HG02759 (cell line): ENCODE measurements around the gene OR10A6.

Experiments
- ATAC-seq: cut with Tn5 transposase; IDR thresholded peaks from one replicate; pipeline ENCODE4 v1.9.1; 2021; ENCODE audit warnings: mild to moderate bottlenecking, moderate library complexity; ENCODE audit not compliant: unreplicated experiment

Gene OR10A6, protein sequence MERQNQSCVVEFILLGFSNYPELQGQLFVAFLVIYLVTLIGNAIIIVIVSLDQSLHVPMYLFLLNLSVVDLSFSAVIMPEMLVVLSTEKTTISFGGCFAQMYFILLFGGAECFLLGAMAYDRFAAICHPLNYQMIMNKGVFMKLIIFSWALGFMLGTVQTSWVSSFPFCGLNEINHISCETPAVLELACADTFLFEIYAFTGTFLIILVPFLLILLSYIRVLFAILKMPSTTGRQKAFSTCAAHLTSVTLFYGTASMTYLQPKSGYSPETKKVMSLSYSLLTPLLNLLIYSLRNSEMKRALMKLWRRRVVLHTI

GRCh38 chr11:7931168-7931567 is at the start of gene OR10A6:
OR10A6 (minus strand) TSS chr11:7931268; CDS start chr11:7928662, 2,606 bp downstream.
- ATAC-seq: no peak

- no peak for ATAC-seq
Observed at GRCh38 chr11:7977232-7977917, 46.3 kb upstream of the OR10A6 start.

DNA sequence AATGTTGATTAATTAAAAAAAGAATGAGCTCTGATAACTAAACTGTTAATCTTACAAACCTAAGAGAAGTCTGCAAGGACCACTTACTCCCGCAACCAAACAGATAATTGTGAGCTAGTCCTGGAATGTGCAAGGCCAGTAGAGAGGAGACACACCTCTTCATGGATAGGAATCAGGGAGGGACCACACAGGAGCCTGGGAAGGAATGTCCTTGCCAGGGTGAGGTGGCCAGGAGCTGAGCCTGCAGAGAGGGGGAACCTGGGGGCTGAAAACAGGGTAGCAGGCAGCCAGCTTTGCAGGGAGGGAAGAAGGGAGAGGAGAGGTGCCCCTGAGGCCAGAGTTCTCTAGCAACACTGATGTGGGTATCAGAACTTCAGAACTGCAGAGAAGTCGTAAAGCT is 43.6 kb upstream of the OR10A6 start:
- ATAC-seq: no peak

DNA sequence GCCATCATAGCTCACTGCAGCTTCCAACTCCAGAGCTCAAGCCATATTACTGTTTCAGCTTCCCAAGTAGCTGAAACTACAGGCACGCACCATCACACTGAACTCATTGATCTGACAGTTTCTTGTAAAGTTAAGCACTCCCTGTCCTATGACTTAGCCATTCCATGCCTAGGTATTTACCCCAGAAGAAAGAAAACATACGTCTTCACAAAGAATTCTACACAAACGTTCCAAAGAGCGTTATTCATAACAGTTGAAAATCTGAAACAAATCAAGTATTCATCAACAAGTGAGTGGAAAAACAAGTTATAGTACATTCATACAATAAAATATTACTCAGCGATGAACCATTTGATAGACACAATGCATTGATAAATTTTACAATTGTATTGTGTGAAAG is 41.9 kb upstream of the OR10A6 start:
- ATAC-seq: no peak

DNA sequence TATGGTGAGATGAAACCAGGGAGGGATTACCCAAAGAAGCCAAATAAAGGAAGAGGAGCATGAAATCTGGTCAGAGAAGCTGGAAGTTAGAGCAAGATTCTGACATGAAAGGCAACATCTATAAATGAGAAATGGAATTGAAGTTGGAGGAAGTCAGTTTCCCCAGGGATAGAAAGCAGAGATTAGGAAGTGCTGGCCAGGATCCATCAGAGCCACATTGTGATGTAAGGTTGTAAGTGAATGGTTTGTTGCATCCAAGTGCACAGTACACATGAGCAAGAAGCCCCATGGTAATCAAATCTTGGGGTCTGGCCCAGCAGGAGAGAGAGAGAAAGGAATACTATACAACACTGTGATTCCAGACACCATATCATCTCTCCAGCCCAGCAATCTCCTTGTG is 40.8 kb upstream of the OR10A6 start:
- no peak for ATAC-seq

- no peak for ATAC-seq
Observed at GRCh38 chr11:7969756-7970646, 38.9 kb upstream of the OR10A6 start.

- ATAC-seq: no peak
Observed at GRCh38 chr11:7968686-7969085, 37.6 kb upstream of the OR10A6 start.

DNA sequence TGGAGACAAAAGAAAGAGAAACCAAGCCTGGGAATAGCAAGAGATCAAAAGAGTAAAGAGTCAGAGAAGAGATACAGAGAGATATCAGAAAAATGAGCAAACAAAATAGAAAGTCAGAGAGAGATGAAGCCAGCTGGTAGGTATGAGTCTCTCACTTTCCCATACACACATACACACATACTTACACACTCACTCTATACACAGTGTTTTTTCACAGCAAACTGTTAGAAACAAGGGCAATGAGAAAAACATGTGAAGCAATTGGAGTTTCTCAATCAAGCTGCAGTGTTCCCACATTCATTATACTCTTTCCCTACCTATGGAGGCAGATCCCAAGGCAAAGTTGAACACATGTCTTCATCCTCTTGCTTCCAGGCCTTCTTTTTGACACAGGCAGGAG is 36.8 kb upstream of the OR10A6 start:
- no peak for ATAC-seq

GRCh38 chr11:7967097-7967496 is 36.0 kb upstream of the OR10A6 start:
- no peak for ATAC-seq

- ATAC-seq: no peak
Observed at GRCh38 chr11:7965386-7965785, 34.3 kb upstream of the OR10A6 start, which contains the start of gene NLRP10. NLRP10 (minus strand) TSS chr11:7965447; CDS start chr11:7963495, 1,952 bp downstream.

- ATAC-seq: no peak
Observed at GRCh38 chr11:7964873-7965272, 33.8 kb upstream of the OR10A6 start.

DNA sequence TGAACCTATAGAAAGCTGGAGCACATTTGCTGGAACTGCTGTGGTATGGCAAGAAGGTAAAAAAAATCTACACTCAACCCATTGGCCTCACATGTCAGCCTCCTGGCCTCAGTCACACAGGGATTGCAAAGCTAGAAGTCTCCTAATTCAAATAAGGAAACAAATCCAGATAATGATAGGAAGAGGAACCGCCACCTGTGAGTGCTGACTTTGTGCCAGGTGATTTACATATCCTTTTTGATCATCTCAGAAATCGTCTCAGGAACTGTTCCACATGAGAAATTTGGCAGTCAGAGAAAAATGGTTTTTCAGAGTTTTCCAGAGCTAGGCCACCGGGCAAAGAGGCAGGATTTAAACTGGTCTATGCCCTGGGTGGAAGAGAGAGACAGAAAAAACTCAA is 33.2 kb upstream of the OR10A6 start:
- ATAC-seq: no peak

DNA sequence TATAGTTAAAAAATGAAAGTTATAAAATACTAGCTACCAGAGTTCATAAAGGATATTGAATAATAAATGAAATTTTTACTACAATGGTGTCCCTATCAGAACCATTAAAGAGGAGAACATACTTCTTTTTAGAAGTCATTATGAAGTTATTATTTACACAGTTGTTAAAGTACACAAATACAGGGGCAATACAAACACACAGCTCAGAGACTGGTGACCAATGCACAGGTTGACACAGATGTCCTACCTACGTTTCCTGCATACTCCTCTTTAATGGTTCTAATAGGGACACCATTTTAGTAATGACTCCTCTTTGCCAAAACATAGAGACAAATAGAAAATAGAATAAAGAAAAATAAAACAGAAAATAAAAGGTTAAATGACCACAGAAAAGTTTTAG is 24.1 kb upstream of the OR10A6 start:
- no peak for ATAC-seq

- ATAC-seq: no peak
Observed at GRCh38 chr11:7949934-7950333, 18.9 kb upstream of the OR10A6 start.

DNA sequence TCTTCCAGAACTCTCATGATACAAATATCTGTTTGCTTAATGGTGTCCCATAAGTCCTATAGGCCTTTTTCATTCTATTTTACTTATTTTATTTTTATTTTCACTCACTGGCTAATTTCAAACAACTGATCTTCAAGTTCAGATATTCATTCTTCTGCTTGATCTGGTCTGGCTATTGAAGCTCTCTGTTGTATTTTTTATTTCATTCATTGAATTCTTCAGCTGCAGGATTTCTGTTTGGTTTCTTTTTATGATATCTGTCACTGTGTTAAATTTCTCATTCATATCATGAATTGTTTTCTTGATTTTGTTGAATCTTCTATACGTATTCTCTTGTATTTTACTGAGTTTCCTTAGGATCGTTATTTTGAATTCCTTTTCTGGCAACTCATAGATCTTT is 13.1 kb upstream of the OR10A6 start:
- no peak for ATAC-seq

DNA sequence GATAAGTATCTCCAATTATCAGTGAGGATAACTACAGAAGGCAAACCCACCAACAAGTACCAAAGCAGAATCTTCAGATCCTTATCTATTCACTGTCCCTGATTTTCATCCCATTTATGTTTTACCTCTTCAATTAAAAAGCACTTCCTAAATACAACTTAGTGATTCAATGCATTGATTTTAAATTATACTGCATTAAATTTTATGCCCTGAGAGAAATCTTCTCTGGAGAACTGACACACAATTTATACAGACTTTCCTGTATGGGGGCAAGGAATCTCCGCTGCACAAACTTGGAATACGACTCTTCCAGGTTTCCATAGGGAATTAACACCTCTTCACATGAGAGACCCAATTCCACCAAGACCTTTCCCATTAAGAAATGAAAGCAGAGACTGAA is 10.5 kb upstream of the OR10A6 start, which contains the start of gene OR10A3:
OR10A3 (minus strand) TSS at position 101 of the 400 bp plus-strand sequence. CDS start 2,188 bp downstream, outside the sequence.
- no peak for ATAC-seq

- ATAC-seq: no peak
Observed at GRCh38 chr11:7941146-7941545, 10.1 kb upstream of the OR10A6 start.

- no peak for ATAC-seq
Observed at GRCh38 chr11:7936615-7937014, 5.5 kb upstream of the OR10A6 start.

GRCh38 chr11:7927635-7928034 is 3.4 kb downstream of the OR10A6 start:
- no peak for ATAC-seq

DNA sequence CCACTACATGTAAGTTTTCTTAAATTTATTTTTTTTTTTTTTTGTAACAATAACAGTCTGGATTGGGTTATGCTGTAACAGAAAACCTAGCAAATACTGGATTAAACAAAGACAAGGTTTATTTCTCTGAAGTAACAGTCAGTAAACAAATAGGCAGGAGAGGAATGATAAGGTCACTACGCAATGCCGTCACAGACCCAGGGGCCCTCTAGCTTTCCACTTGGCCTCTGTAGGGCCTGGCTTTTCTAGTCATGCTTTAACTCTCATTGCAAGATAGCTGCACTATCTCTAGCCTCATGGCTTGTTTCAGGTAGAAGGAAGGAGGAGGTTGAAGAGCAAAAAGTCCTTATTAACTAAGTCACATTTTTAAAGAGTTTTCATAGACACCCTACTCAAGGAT is 6.5 kb downstream of the OR10A6 start:
- no peak for ATAC-seq

DNA sequence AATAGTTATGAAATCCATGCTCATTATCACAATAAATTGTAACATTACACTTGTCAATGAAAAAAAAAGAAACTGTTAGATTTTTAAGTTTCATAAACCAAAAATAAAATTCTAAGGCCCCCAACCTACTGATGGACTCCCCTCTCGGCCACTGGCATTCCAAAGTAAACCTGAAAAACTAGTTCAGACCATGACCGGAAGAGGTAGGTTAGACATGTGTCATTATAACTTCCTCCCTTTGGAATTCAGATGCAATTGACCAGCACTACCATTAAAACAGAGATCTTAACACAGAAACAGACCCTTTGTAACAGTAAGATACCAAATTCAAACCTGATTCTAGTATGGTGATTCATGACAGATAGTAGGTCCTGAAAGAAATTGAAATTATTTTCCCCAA is 12.9 kb downstream of the OR10A6 start:
- ATAC-seq: no peak
